Gastrocnemius medialis (tissue), 4 donors: ENCODE data around the gene NAV3.

ENCODE experiments used
- POLR2A ChIP-seq, 2 donors: fragments of 450-650 bp; IDR thresholded peaks; one replicate each; pipeline ENCODE4 v1.6.1; 2017; ENCODE audit warnings: antibody characterized with exemption in 2 of 2, mild to moderate bottlenecking in 2 of 2, moderate library complexity in 2 of 2
- TF ChIP-seq, protein P1 (sequence below), 5 experiments: fragments of 450-650 bp in 3 of 5; fragments of 200-600 bp in 2 of 5; sonication (generic) in 2 of 5; IDR thresholded peaks in 4 of 5; conservative IDR thresholded peaks in 1 of 5; 1 replicate in 4 of 5; 2 replicates in 1 of 5; pipeline ENCODE4 v1.5.1; 2016 to 2019; ENCODE audit warnings: antibody characterized with exemption in 5 of 5, mild to moderate bottlenecking in 3 of 5, moderate library complexity in 3 of 5

DNA sequence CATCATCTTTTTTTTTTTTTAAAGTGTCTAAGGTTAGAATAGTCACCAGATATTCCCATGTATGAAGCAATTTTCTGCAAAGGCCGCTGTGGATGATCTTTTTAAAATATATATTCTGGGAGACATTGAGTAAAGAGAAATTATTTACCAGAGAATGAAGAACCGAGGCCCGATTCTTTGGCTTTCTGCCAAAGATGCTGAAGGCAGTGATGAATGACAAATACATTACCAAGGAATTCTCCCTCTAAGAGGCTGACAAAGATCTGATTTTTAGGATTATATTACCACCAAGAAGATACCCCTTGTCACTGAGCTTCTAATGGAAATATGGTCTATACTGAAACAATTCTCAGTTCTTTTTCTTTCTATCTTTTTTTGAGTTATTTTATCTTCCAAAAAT lies 336.8 kb downstream of the NAV3 start:
- TF ChIP-seq, protein P1, sequence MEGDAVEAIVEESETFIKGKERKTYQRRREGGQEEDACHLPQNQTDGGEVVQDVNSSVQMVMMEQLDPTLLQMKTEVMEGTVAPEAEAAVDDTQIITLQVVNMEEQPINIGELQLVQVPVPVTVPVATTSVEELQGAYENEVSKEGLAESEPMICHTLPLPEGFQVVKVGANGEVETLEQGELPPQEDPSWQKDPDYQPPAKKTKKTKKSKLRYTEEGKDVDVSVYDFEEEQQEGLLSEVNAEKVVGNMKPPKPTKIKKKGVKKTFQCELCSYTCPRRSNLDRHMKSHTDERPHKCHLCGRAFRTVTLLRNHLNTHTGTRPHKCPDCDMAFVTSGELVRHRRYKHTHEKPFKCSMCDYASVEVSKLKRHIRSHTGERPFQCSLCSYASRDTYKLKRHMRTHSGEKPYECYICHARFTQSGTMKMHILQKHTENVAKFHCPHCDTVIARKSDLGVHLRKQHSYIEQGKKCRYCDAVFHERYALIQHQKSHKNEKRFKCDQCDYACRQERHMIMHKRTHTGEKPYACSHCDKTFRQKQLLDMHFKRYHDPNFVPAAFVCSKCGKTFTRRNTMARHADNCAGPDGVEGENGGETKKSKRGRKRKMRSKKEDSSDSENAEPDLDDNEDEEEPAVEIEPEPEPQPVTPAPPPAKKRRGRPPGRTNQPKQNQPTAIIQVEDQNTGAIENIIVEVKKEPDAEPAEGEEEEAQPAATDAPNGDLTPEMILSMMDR (IDR thresholded peaks at IDR 0.05 in 4 of 5, conservative IDR thresholded peaks at IDR 0.05 in 1 of 5), result no peak
- TF ChIP-seq POLR2A (IDR thresholded peaks at IDR 0.05), result no peak
